K562 (cell line): ENCODE data around the gene IP6K2. TPM values are rescaled to one million over a fixed set of nuclear protein-coding genes. Genes with fewer than 3 reads are reported as not detected.

Experiments used
- BACH1 ChIP-seq: fragments of 200-800 bp; sonication (Bioruptor generic); IDR thresholded peaks from 2 replicates; pipeline ENCODE4 v1.6.1; 2016; ENCODE audit warnings: missing genetic modification characterization, missing compliant biosample characterization
- BHLHE40 ChIP-seq: IDR thresholded peaks from 2 replicates; pipeline ENCODE4 v1.6.1; 2011; ENCODE audit warnings: low read length, improper control_type of control experiment
- BMI1 ChIP-seq: fragments of 150-350 bp; IDR thresholded peaks from 2 replicates; pipeline ENCODE4 v1.6.1; 2014; ENCODE audit warnings: low read length
- CAMTA2 ChIP-seq: fragments of 250-450 bp; sonication (Bioruptor Pico); conservative IDR thresholded peaks from 2 replicates; pipeline ENCODE4 v1.5.1; 2022
- CEBPG ChIP-seq, 3 experiments: fragments of 200-800 bp in 1 of 3; sonication (Bioruptor generic) in 1 of 3; sonication (generic) in 1 of 3; formaldehyde crosslinking in 1 of 3; IDR thresholded peaks in 2 of 3; conservative IDR thresholded peaks in 1 of 3; 2 replicates each; pipeline versions ENCODE4 v1.6.1 to v1.8.0; 2016 to 2022; ENCODE audit warnings: missing compliant biosample characterization in 2 of 3, missing genetic modification characterization in 2 of 3, mild to moderate bottlenecking in 1 of 3, missing genetic modification reagents in 1 of 3
- E2F1 ChIP-seq: sonication (generic); formaldehyde crosslinking; IDR thresholded peaks from 2 replicates; pipeline ENCODE4 v1.8.1; 2023; ENCODE audit warnings: mild to moderate bottlenecking, missing genetic modification reagents, moderate library complexity
- ERF ChIP-seq: fragments of 450-650 bp; formaldehyde crosslinking; IDR thresholded peaks from 2 replicates; pipeline ENCODE4 v1.4.0; 2020; ENCODE audit warnings: mild to moderate bottlenecking, mixed read lengths
- FOXA3 ChIP-seq, 2 experiments: fragments of 450-650 bp in 1 of 2; sonication (generic) in 1 of 2; formaldehyde crosslinking; IDR thresholded peaks in 1 of 2; conservative IDR thresholded peaks in 1 of 2; 2 replicates each; pipeline versions ENCODE4 v1.4.0 to v1.8.0; 2020 to 2022; ENCODE audit warnings: mild to moderate bottlenecking in 2 of 2, missing genetic modification reagents in 1 of 2
- HIVEP1 ChIP-seq: fragments of 250-450 bp; sonication (Bioruptor Pico); IDR thresholded peaks from 2 replicates; pipeline ENCODE4 v1.4.0; 2020; ENCODE audit warnings: mild to moderate bottlenecking
- KLF13 ChIP-seq: fragments of 450-650 bp; IDR thresholded peaks from 2 replicates; pipeline ENCODE4 v1.6.1; 2016; ENCODE audit warnings: missing genetic modification characterization, low read depth, mild to moderate bottlenecking, missing compliant biosample characterization, moderate library complexity, borderline replicate concordance
- MTA1 ChIP-seq: fragments of 450-650 bp; IDR thresholded peaks from 2 replicates; pipeline ENCODE4 v1.6.1; 2017; ENCODE audit warnings: borderline replicate concordance
- NCOA6 ChIP-seq: fragments of 450-650 bp; IDR thresholded peaks from 2 replicates; pipeline ENCODE4 v1.6.1; 2017; ENCODE audit warnings: mild to moderate bottlenecking
- NFE2 ChIP-seq: IDR thresholded peaks from 2 replicates; pipeline ENCODE4 v1.6.1; 2014; ENCODE audit warnings: antibody characterized with exemption, low read depth
- NR2C1 ChIP-seq, 2 experiments: fragments of 450-650 bp; IDR thresholded peaks; 2 replicates each; pipeline ENCODE4 v1.6.1; 2017; ENCODE audit warnings: mild to moderate bottlenecking in 2 of 2, antibody characterized with exemption in 1 of 2, inconsistent platforms in 1 of 2, missing compliant biosample characterization in 1 of 2, missing genetic modification characterization in 1 of 2
- PATZ1 ChIP-seq: fragments of 250-450 bp; sonication (Bioruptor Pico); IDR thresholded peaks from 2 replicates; pipeline ENCODE4 v1.5.0; 2020; ENCODE audit warnings: mild to moderate bottlenecking, borderline replicate concordance
- PHF8 ChIP-seq: fragments of 200-600 bp; sonication (generic); IDR thresholded peaks from 2 replicates; pipeline ENCODE4 v1.6.1; 2012; ENCODE audit warnings: mixed run types, mild to moderate bottlenecking, inconsistent platforms, low read length, moderate library complexity, borderline replicate concordance
- SMARCC2 ChIP-seq: fragments of 450-650 bp; IDR thresholded peaks from 2 replicates; pipeline ENCODE4 v1.6.1; 2017; ENCODE audit warnings: antibody characterized with exemption, moderate library complexity, mild to moderate bottlenecking, low read depth
- TAF7 ChIP-seq: fragments of 450-650 bp; IDR thresholded peaks from 2 replicates; pipeline ENCODE4 v1.6.1; 2016; ENCODE audit warnings: missing genetic modification characterization, missing compliant biosample characterization
- ZFP36 ChIP-seq: fragments of 150-350 bp; IDR thresholded peaks from 2 replicates; pipeline ENCODE4 v1.6.1; 2018; ENCODE audit warnings: low read length, low read depth; ENCODE audit not compliant: partially characterized antibody
- ZNF431 ChIP-seq: sonication (generic); formaldehyde crosslinking; IDR thresholded peaks from 2 replicates; pipeline ENCODE4 v1.8.0; 2022; ENCODE audit warnings: mild to moderate bottlenecking, missing genetic modification reagents
- polyA plus RNA-seq, 8 experiments: library from polyadenylated mRNA; depleted of rRNA in 4 of 8; stranded (reverse) in 5 of 8; unstranded in 3 of 8; fragments of >200 nt; fragmentation: Nextera tagmentation in 2 of 8; fragmentation: Illumina TruSeq in 1 of 8; extraction: Ambion mirVana in 2 of 8; extraction: Trizol in 1 of 8; gene quantifications; 2 replicates each; pipeline versions ENCODE4 v1.2.1 to v1.2.3, GENCODE V29; 2011 to 2014; ENCODE audit warnings: inconsistent platforms in 1 of 8, missing spikeins in 1 of 8
- total RNA-seq, 7 experiments: library from RNA; depleted of rRNA in 6 of 7; stranded (reverse); fragments of >200 nt in 6 of 7; fragmentation: Illumina TruSeq in 2 of 7; extraction: Trizol in 2 of 7; gene quantifications; 2 replicates each; pipeline versions ENCODE4 v1.2.1 to v1.2.3, GENCODE V29; 2011 to 2021; ENCODE audit warnings: low replicate concordance in 1 of 7
- TF ChIP-seq, protein P1 (sequence below): sonication (generic); formaldehyde crosslinking; IDR thresholded peaks from 2 replicates; pipeline ENCODE4 v1.9.0; 2022; ENCODE audit warnings: mild to moderate bottlenecking, missing genetic modification reagents
- TF ChIP-seq, protein P2 (sequence below): sonication (generic); formaldehyde crosslinking; IDR thresholded peaks from 2 replicates; pipeline ENCODE4 v1.8.0; 2022; ENCODE audit warnings: mild to moderate bottlenecking, missing genetic modification reagents

Gene IP6K2
- total and polyA plus RNA-seq, 9 of the 15 experiments (the other 6 are each of a cell fraction or from before 2014, with no cell fraction given), result 19.6 to 78.1 (median 48.0) TPM

- TF ChIP-seq E2F1 (CRISPR knock-in tag) (peak; percentile 56; the same call in 1 of the 2 replicates), ERF (no peak), KLF13 (tag) (peak; percentile 19; the same call in 1 of the 2 replicates), PHF8 (peak; percentile 69; the same call in 1 of the 2 replicates), HIVEP1 (CRISPR knock-in tag) (no peak), CAMTA2 (CRISPR knock-in tag) (0 out of 2 replicates have a peak, but pooled peaks have one; percentile 63), ZFP36 (no peak), NFE2 (no peak), BACH1 (tag) (no peak), MTA1 (no peak), PATZ1 (CRISPR knock-in tag) (0 out of 2 replicates have a peak, but pooled peaks have one; percentile 49), TAF7 (tag) (no peak), SMARCC2 (no peak), CEBPG (CRISPR knock-in tag; IDR thresholded peaks at IDR 0.05) (peak; percentile 27; the same call in 1 of the 2 replicates), CEBPG (tag; conservative IDR thresholded peaks at IDR 0.05 in 1 of 2, IDR thresholded peaks at IDR 0.05 in 1 of 2) (no peak), FOXA3 (CRISPR knock-in tag; conservative IDR thresholded peaks at IDR 0.05 in 1 of 2, IDR thresholded peaks at IDR 0.05 in 1 of 2) (peak in 1 of 2 experiments; percentile 31; a peak in 1 of 4 replicates), NR2C1 (IDR thresholded peaks at IDR 0.05) (no peak), NR2C1 (tag; IDR thresholded peaks at IDR 0.05) (no peak), ZNF431 (CRISPR knock-in tag) (peak; percentile 52; the same call in 1 of the 2 replicates), BHLHE40 (peak; percentile 95), NCOA6 (no peak), BMI1 (no peak)
- TF ChIP-seq, protein P1, sequence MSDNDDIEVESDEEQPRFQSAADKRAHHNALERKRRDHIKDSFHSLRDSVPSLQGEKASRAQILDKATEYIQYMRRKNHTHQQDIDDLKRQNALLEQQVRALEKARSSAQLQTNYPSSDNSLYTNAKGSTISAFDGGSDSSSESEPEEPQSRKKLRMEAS (CRISPR knock-in tag), result peak; percentile 99
- TF ChIP-seq, protein P2, sequence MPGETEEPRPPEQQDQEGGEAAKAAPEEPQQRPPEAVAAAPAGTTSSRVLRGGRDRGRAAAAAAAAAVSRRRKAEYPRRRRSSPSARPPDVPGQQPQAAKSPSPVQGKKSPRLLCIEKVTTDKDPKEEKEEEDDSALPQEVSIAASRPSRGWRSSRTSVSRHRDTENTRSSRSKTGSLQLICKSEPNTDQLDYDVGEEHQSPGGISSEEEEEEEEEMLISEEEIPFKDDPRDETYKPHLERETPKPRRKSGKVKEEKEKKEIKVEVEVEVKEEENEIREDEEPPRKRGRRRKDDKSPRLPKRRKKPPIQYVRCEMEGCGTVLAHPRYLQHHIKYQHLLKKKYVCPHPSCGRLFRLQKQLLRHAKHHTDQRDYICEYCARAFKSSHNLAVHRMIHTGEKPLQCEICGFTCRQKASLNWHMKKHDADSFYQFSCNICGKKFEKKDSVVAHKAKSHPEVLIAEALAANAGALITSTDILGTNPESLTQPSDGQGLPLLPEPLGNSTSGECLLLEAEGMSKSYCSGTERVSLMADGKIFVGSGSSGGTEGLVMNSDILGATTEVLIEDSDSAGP (CRISPR knock-in tag), result no peak
Observed at GRCh38 chr3:48663489-48664312, 53.3 kb downstream of the IP6K2 start (continued).
